Progenitor cell of endocrine pancreas (in vitro differentiated cells): ENCODE data around the gene ZNF254. TPM values are rescaled to one million over a fixed set of nuclear protein-coding genes. Genes with fewer than 3 reads are reported as not detected.

ENCODE experiments used
- DNase-seq: peaks from one replicate; pipeline ENCODE4 v3.0.0; 2021; ENCODE audit warnings: low spot score; ENCODE audit not compliant: unreplicated experiment
- H3K27ac Mint-ChIP-seq: 2 replicates; pipeline ENCODE4 v1.8.0; 2021; ENCODE audit warnings: mild to moderate bottlenecking, moderate library complexity, mixed read lengths
- H3K27me3 Mint-ChIP-seq: 2 replicates; pipeline ENCODE4 v1.8.0; 2021; ENCODE audit warnings: mixed read lengths
- H3K36me3 Mint-ChIP-seq: 2 replicates; pipeline ENCODE4 v1.8.0; 2022; ENCODE audit warnings: mixed read lengths; ENCODE audit not compliant: insufficient read depth
- H3K4me1 Mint-ChIP-seq: 2 replicates; pipeline ENCODE4 v1.8.0; 2021; ENCODE audit warnings: low read depth, mixed read lengths
- H3K4me3 Mint-ChIP-seq: 2 replicates; pipeline ENCODE4 v1.8.0; 2021; ENCODE audit warnings: low read depth, mild to moderate bottlenecking, moderate library complexity, mixed read lengths
- H3K9me3 Mint-ChIP-seq: 2 replicates; pipeline ENCODE4 v1.8.0; 2021; ENCODE audit warnings: low read depth, mixed read lengths
- total RNA-seq: library from RNA; stranded (reverse); gene quantifications from 2 replicates; pipeline ENCODE4 v1.2.1, GENCODE V29; 2021
- TF ChIP-seq, protein P1 (sequence below): fragments of 200-600 bp; sonication (generic); IDR thresholded peaks from one replicate; pipeline ENCODE4 v1.5.0; 2021; ENCODE audit warnings: antibody characterized with exemption, mild to moderate bottlenecking; ENCODE audit not compliant: unreplicated experiment

The ZNF254 gene
- total RNA-seq, 1 donor from 2014 or later, result 44.0 TPM

- Mint-ChIP-seq H3K4me1 (no peaks in the 10 kb centered on the region), H3K27ac (no peak overlapping the region), H3K9me3 (peaks cover 46% of the 10 kb centered on the region), H3K4me3 (no peak overlapping the region), H3K36me3 (peaks cover 21% of the 10 kb centered on the region), H3K27me3 (no peaks in the 10 kb centered on the region)
- DNase-seq, result no peak
- TF ChIP-seq, protein P1, sequence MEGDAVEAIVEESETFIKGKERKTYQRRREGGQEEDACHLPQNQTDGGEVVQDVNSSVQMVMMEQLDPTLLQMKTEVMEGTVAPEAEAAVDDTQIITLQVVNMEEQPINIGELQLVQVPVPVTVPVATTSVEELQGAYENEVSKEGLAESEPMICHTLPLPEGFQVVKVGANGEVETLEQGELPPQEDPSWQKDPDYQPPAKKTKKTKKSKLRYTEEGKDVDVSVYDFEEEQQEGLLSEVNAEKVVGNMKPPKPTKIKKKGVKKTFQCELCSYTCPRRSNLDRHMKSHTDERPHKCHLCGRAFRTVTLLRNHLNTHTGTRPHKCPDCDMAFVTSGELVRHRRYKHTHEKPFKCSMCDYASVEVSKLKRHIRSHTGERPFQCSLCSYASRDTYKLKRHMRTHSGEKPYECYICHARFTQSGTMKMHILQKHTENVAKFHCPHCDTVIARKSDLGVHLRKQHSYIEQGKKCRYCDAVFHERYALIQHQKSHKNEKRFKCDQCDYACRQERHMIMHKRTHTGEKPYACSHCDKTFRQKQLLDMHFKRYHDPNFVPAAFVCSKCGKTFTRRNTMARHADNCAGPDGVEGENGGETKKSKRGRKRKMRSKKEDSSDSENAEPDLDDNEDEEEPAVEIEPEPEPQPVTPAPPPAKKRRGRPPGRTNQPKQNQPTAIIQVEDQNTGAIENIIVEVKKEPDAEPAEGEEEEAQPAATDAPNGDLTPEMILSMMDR, result no peak
Observed at GRCh38 chr19:24173882-24174281, 86.9 kb downstream of the ZNF254 start.

- TF ChIP-seq, protein P1, result no peak
- no peak overlapping the region for H3K27ac Mint-ChIP-seq
- no peaks in the 10 kb centered on the region for H3K4me1 Mint-ChIP-seq
- H3K4me3 Mint-ChIP-seq, result no peak overlapping the region
- DNase-seq, result no peak
- H3K27me3 Mint-ChIP-seq, result no peaks in the 10 kb centered on the region
- H3K36me3 Mint-ChIP-seq, result peaks cover 11% of the 10 kb centered on the region
- H3K9me3 Mint-ChIP-seq, result peaks cover 42% of the 10 kb centered on the region
Observed at GRCh38 chr19:24177686-24178085, 90.7 kb downstream of the ZNF254 start.

GRCh38 chr19:24178207-24178606, 91.2 kb downstream of the ZNF254 start:
- H3K4me3 Mint-ChIP-seq, result no peak overlapping the region

More at GRCh38 chr19:24178207-24178606, 91.2 kb downstream of the ZNF254 start:
- H3K9me3 Mint-ChIP-seq, result peaks cover 42% of the 10 kb centered on the region
- TF ChIP-seq, protein P1, result no peak
- no peak for DNase-seq
- no peaks in the 10 kb centered on the region for H3K4me1 Mint-ChIP-seq
- no peak overlapping the region for H3K27ac Mint-ChIP-seq
- H3K27me3 Mint-ChIP-seq, result no peaks in the 10 kb centered on the region
- H3K36me3 Mint-ChIP-seq, result peaks cover 11% of the 10 kb centered on the region

Other genes with a start within 250 kb of the ZNF254 start
- 5.7 and 6.0 TPM in 2 replicates for gene ZNF726, start 172.3 kb upstream of the ZNF254 start, total RNA-seq